Spleen (tissue), 7 donors: ENCODE results near the gene PTER.

ENCODE experiments used
- POLR2A ChIP-seq, 3 donors: fragments of 450-650 bp; IDR thresholded peaks; one replicate each; pipeline ENCODE4 v1.5.1; 2017; ENCODE audit warnings: antibody characterized with exemption in 3 of 3, mild to moderate bottlenecking in 1 of 3
- POLR2AphosphoS5 ChIP-seq, 3 donors: sonication (generic); formaldehyde crosslinking; IDR thresholded peaks; one replicate each; pipeline ENCODE4 v1.5.1; 2017; ENCODE audit warnings: antibody characterized with exemption in 3 of 3
- TF ChIP-seq, protein P1 (sequence below), 11 experiments: fragments of 200-600 bp in 7 of 11; fragments of 450-650 bp in 4 of 11; sonication (generic) in 4 of 11; IDR thresholded peaks in 8 of 11; conservative IDR thresholded peaks in 3 of 11; 1 replicate in 7 of 11; 2 replicates in 4 of 11; pipeline versions ENCODE4 v1.4.0 to v1.8.0; 2016 to 2021; ENCODE audit warnings: antibody characterized with exemption in 11 of 11, inconsistent platforms in 4 of 11, mild to moderate bottlenecking in 1 of 11
- donor health status: DM: no; HTN: no; CAD: no; lungs with moderate emphysema.
- donor health status: DM: no; HTN: no; CAD: no.
- donor health status: DM: no; HTN: no; CAD: no.

DNA sequence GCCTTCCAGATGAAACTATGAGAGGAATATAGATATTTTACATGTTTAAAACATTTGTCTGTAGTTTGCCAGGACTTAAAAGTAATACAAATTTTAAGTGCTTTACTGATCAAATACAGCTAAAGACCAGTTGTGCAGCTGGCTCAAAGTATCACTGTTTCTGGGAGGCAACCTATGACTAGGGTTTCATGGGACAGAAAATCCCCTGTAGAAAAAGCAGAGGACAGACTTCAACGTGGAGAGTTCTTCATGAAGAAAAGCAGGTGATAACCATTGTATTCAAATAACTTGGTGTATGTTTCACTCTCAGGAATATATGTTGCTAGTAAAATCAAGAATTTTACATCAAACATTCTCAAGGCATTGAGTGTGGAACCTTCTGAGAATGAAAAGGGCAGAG, 40.9 kb downstream of the PTER start:
- TF ChIP-seq, protein P1, sequence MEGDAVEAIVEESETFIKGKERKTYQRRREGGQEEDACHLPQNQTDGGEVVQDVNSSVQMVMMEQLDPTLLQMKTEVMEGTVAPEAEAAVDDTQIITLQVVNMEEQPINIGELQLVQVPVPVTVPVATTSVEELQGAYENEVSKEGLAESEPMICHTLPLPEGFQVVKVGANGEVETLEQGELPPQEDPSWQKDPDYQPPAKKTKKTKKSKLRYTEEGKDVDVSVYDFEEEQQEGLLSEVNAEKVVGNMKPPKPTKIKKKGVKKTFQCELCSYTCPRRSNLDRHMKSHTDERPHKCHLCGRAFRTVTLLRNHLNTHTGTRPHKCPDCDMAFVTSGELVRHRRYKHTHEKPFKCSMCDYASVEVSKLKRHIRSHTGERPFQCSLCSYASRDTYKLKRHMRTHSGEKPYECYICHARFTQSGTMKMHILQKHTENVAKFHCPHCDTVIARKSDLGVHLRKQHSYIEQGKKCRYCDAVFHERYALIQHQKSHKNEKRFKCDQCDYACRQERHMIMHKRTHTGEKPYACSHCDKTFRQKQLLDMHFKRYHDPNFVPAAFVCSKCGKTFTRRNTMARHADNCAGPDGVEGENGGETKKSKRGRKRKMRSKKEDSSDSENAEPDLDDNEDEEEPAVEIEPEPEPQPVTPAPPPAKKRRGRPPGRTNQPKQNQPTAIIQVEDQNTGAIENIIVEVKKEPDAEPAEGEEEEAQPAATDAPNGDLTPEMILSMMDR (IDR thresholded peaks at IDR 0.05 in 8 of 11, conservative IDR thresholded peaks at IDR 0.05 in 3 of 11) = no peak
- TF ChIP-seq POLR2A (IDR thresholded peaks at IDR 0.05) = no peak
- TF ChIP-seq POLR2AphosphoS5 (IDR thresholded peaks at IDR 0.05) = no peak
